CD4-positive, alpha-beta memory T cell (primary cell): ENCODE data around the gene CCZ1B. TPM values are rescaled to one million over a fixed set of nuclear protein-coding genes. Genes with fewer than 3 reads are reported as not detected.
A peak's percentile ranks its signal among the peaks of the same experiment; 100 is the strongest.
"Not testable (repeated sequence)": the region's sequence is repeated elsewhere in the genome, so short reads cannot be mapped to it uniquely, and the experiment has no call there.

Experiments
- CTCF ChIA-PET: fragments of 350-600 bp; sonication (Branson Sonifier 250); formaldehyde crosslinking; loops from one replicate; lab custom pipeline; 2021; ENCODE audit warnings: inconsistent platforms; ENCODE audit not compliant: partially characterized antibody; lab: Charles Lee
- POLR2A ChIA-PET: fragments of 350-600 bp; sonication (Branson Sonifier 250); formaldehyde crosslinking; loops from one replicate; lab custom pipeline; 2021; ENCODE audit not compliant: partially characterized antibody; lab: Charles Lee
- DNase-seq, 5 donors: peaks; one replicate each; pipeline versions ENCODE4 v3.0.0 to v3.0.0-alpha.2; 2020 to 2022; ENCODE audit warnings: mixed read lengths in 1 of 5
- H3K27ac ChIP-seq: one replicate; pipeline ENCODE4 v1.7.0; 2013; ENCODE audit warnings: low read depth, low read length
- H3K27me3 ChIP-seq: 2 replicates; pipeline ENCODE4 v1.7.0; 2013; ENCODE audit warnings: mild to moderate bottlenecking, low read length, moderate library complexity; ENCODE audit not compliant: insufficient read depth
- H3K36me3 ChIP-seq: 2 replicates; pipeline ENCODE4 v1.7.0; 2013; ENCODE audit warnings: mild to moderate bottlenecking, low read length, moderate library complexity; ENCODE audit not compliant: insufficient read depth
- H3K4me1 ChIP-seq: 2 replicates; pipeline ENCODE4 v1.7.0; 2013; ENCODE audit warnings: mild to moderate bottlenecking, low read length, moderate library complexity; ENCODE audit not compliant: insufficient read depth
- H3K4me3 ChIP-seq, 2 donors: one replicate each; pipeline ENCODE4 v1.7.0; 2013; ENCODE audit warnings: low read length in 2 of 2, mild to moderate bottlenecking in 1 of 2
- H3K9me3 ChIP-seq, 2 donors: one replicate each; pipeline ENCODE4 v1.7.0; 2013; ENCODE audit warnings: low read length in 2 of 2, control low read depth in 1 of 2; ENCODE audit not compliant: control insufficient read depth in 1 of 2
- H3K27ac Mint-ChIP-seq, 7 donors: one replicate each; pipeline ENCODE4 v1.8.0; 2020 to 2021; ENCODE audit warnings: mixed read lengths in 7 of 7, mild to moderate bottlenecking in 6 of 7, inconsistent platforms in 3 of 7, moderate library complexity in 3 of 7
- H3K27me3 Mint-ChIP-seq, 2 donors: one replicate each; pipeline ENCODE4 v1.8.0; 2020 to 2021; ENCODE audit warnings: mixed read lengths in 2 of 2
- H3K36me3 Mint-ChIP-seq, 2 donors: one replicate each; pipeline ENCODE4 v1.8.0; 2020 to 2021; ENCODE audit warnings: mixed read lengths in 2 of 2, inconsistent platforms in 1 of 2, mild to moderate bottlenecking in 1 of 2
- H3K4me1 Mint-ChIP-seq, 4 donors: one replicate each; pipeline ENCODE4 v1.8.0; 2020 to 2021; ENCODE audit warnings: mixed read lengths in 4 of 4, mild to moderate bottlenecking in 1 of 4
- H3K4me3 Mint-ChIP-seq, 8 donors: one replicate each; pipeline ENCODE4 v1.8.0; 2020 to 2021; ENCODE audit warnings: mixed read lengths in 8 of 8, mild to moderate bottlenecking in 7 of 8, moderate library complexity in 6 of 8, inconsistent platforms in 3 of 8
- H3K9me3 Mint-ChIP-seq, 8 donors: one replicate each; pipeline ENCODE4 v1.8.0; 2020 to 2021; ENCODE audit warnings: mixed read lengths in 8 of 8, mild to moderate bottlenecking in 5 of 8, inconsistent platforms in 3 of 8, moderate library complexity in 1 of 8
- intact Hi-C: fragments of 100-400 bp; cut with micrococcal nuclease; formaldehyde crosslinking; loops from one replicate; pipeline ENCODE4 v1.15.1; 2023
- polyA plus RNA-seq, 2 donors: library from polyadenylated mRNA; unstranded; fragments of 300-500 nt; fragmentation: Illumina TruSeq; gene quantifications; one replicate each; pipeline ENCODE4 v1.2.3, GENCODE V29; 2021
- total RNA-seq, 2 experiments: library from RNA; stranded (reverse); gene quantifications; one replicate each; pipeline ENCODE4 v1.2.3, GENCODE V29; 2021

Gene CCZ1B
- total RNA-seq (10 to 100 TPM; 89.5 to 95.3 TPM), polyA plus RNA-seq (10 to 100 TPM; 22.1 to 32.2 TPM)

DNA sequence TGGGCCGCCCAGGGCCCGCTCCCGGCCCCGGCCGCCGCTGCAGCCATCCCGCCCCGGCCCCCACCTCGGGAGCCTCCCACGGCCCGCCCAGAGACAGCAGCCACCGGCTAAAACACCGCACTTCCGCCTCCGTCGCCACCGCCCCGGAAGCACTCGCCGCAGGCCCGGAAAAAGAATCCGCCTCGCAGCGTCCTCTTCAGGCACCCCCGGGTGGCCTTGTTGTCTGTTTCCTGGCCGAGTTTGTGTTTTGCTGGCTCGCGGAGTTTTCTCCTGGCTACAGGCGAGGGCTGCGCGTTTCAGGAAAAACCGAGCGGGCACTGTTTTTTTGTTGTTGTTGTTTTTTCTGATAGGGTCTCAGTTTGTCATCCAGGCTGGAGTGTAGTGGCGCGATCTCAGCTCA is at the start of gene CCZ1B:
CCZ1B (minus strand) TSS at position 125 of the 400 bp plus-strand sequence; CDS start at position 47, 78 bp downstream.
- CTCF ChIA-PET, H3K9me3 ChIP-seq, H3K4me1 ChIP-seq, H3K27me3 ChIP-seq, H3K9me3 Mint-ChIP-seq, H3K27me3 Mint-ChIP-seq, intact Hi-C loops, POLR2A ChIA-PET, H3K36me3 ChIP-seq: not testable (repeated sequence)
- Mint-ChIP-seq H3K27ac (peak within 1 kb of the TSS; percentile 72 to 97 (median 96)), H3K4me1 (peaks cover 0 to 22% (median 8%) of the 10 kb centered on the region in 4 donors), H3K4me3 (peak within 1 kb of the TSS; percentile 83 to 98 (median 94)), H3K36me3 (peaks cover 9 to 12% of the 10 kb centered on the region in 2 donors)
- H3K27ac ChIP-seq: peak within 1 kb of the TSS; percentile 21
- H3K4me3 ChIP-seq: peak within 1 kb of the TSS in 1 of 2 donors; percentile 45
- DNase-seq: peak; percentile 66 to 88 (median 86)

DNA sequence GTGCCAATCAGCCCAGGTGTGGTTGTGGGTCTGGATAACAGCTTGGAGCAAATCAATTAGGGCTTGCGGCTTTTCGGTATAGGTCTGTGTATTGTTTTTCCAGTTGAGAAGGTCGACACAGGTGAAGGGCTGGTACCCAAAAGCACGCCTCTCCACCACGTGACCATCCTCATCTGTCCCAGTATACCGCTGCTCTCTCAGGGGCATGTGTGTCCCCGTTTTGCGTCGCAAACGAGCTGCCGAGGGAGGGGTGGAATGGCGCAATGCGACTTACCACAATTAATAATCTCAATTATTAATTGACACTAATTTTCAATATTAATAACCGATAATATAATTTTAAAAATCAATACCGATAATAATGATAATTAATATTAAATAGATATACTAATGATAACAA is 48.9 kb upstream of the CCZ1B start:
- H3K4me1 Mint-ChIP-seq, H3K27ac ChIP-seq, H3K4me1 ChIP-seq, H3K4me3 Mint-ChIP-seq, CTCF ChIA-PET, H3K4me3 ChIP-seq, H3K9me3 Mint-ChIP-seq, H3K9me3 ChIP-seq, DNase-seq, H3K27me3 ChIP-seq, POLR2A ChIA-PET, intact Hi-C loops, H3K36me3 ChIP-seq, H3K27ac Mint-ChIP-seq, H3K36me3 Mint-ChIP-seq: not testable (repeated sequence)
- peaks cover 3 to 17% of the 10 kb centered on the region in 2 donors for H3K27me3 Mint-ChIP-seq

GRCh38 chr7:6872246-6872945 is 46.3 kb upstream of the CCZ1B start:
- H3K9me3 ChIP-seq, H3K36me3 ChIP-seq, H3K36me3 Mint-ChIP-seq, DNase-seq, POLR2A ChIA-PET, H3K27ac ChIP-seq, H3K27me3 ChIP-seq, H3K4me3 ChIP-seq, intact Hi-C loops, H3K9me3 Mint-ChIP-seq, H3K4me1 ChIP-seq, H3K4me1 Mint-ChIP-seq, CTCF ChIA-PET, H3K27ac Mint-ChIP-seq, H3K4me3 Mint-ChIP-seq: not testable (repeated sequence)
- H3K27me3 Mint-ChIP-seq: peaks cover 3 to 19% of the 10 kb centered on the region in 2 donors

- H3K4me3 ChIP-seq, H3K4me1 ChIP-seq, DNase-seq, H3K27me3 ChIP-seq, H3K36me3 Mint-ChIP-seq, H3K9me3 Mint-ChIP-seq, H3K27ac Mint-ChIP-seq, H3K27ac ChIP-seq, H3K4me1 Mint-ChIP-seq, POLR2A ChIA-PET, H3K36me3 ChIP-seq, H3K4me3 Mint-ChIP-seq, CTCF ChIA-PET, H3K9me3 ChIP-seq, intact Hi-C loops: not testable (repeated sequence)
- peaks cover 3 to 20% of the 10 kb centered on the region in 2 donors for H3K27me3 Mint-ChIP-seq
Measured at GRCh38 chr7:6871421-6872144, 45.5 kb upstream of the CCZ1B start.

DNA sequence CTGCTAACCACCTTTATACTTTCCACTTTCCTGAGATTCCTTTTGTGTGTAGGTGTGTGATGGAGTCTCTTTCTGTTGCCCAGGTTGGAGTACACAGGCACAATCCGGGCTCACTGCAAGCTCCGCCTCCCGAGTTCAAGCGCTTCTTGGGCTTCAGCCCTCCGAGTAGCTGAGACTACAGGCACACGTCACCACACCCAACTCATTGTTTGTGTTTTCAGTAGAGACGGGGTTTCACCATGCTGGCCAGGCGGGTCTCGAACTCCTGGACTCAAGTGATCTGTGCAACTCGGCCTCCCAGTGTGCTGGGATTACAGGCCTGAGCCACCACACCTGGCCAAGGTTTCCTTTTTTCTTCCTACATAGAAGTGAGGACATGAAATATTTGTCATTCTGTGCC is 38.7 kb upstream of the CCZ1B start:
- POLR2A ChIA-PET, H3K4me1 ChIP-seq, DNase-seq, H3K27ac ChIP-seq, H3K27ac Mint-ChIP-seq, H3K9me3 Mint-ChIP-seq, H3K27me3 ChIP-seq, CTCF ChIA-PET, H3K36me3 Mint-ChIP-seq, H3K9me3 ChIP-seq, H3K4me1 Mint-ChIP-seq, H3K4me3 ChIP-seq, H3K36me3 ChIP-seq, intact Hi-C loops, H3K4me3 Mint-ChIP-seq: not testable (repeated sequence)
- peaks cover 1 to 15% of the 10 kb centered on the region in 2 donors for H3K27me3 Mint-ChIP-seq

GRCh38 chr7:6864188-6864587 is 38.1 kb upstream of the CCZ1B start:
- CTCF ChIA-PET, intact Hi-C loops, H3K36me3 Mint-ChIP-seq, H3K4me1 ChIP-seq, H3K27ac ChIP-seq, H3K4me3 ChIP-seq, POLR2A ChIA-PET, H3K9me3 Mint-ChIP-seq, H3K9me3 ChIP-seq, H3K36me3 ChIP-seq, DNase-seq, H3K4me3 Mint-ChIP-seq, H3K4me1 Mint-ChIP-seq, H3K27me3 ChIP-seq: not testable (repeated sequence)
- peaks cover 0 to 13% of the 10 kb centered on the region in 2 donors for H3K27me3 Mint-ChIP-seq
- H3K27ac Mint-ChIP-seq: peak overlapping the region in 1 of 7 donors; percentile 42

- POLR2A ChIA-PET, H3K4me3 Mint-ChIP-seq, H3K27me3 ChIP-seq, H3K9me3 ChIP-seq, H3K27ac ChIP-seq, H3K9me3 Mint-ChIP-seq, DNase-seq, H3K36me3 ChIP-seq, H3K36me3 Mint-ChIP-seq, H3K4me1 ChIP-seq, CTCF ChIA-PET, H3K4me3 ChIP-seq, H3K27ac Mint-ChIP-seq, intact Hi-C loops, H3K4me1 Mint-ChIP-seq: not testable (repeated sequence)
- H3K27me3 Mint-ChIP-seq: peaks cover 0 to 14% of the 10 kb centered on the region in 2 donors
Measured at GRCh38 chr7:6862876-6863275, 36.8 kb upstream of the CCZ1B start.
